MM.1S (cell line): ENCODE results near the gene ZNF66.
"Not testable (repeated sequence)": the region's sequence is repeated elsewhere in the genome, so short reads cannot be mapped to it uniquely, and the experiment has no call there.

ENCODE experiments used
- DNase-seq: peaks from one replicate; pipeline ENCODE4 v3.0.0-alpha.2; 2015
- H2AFZ ChIP-seq: fragments of 300-600 bp; sonication (generic); 2 replicates; pipeline ENCODE4 v1.6.0; 2016; ENCODE audit warnings: antibody characterized with exemption, low read length
- H3F3A ChIP-seq: fragments of 300-600 bp; sonication (generic); 2 replicates; pipeline ENCODE4 v1.6.1; 2016; ENCODE audit warnings: mild to moderate bottlenecking, antibody characterized with exemption, low read length, moderate library complexity, mixed read lengths; ENCODE audit not compliant: insufficient read depth
- H3K27ac ChIP-seq: fragments of 300-600 bp; sonication (generic); 2 replicates; pipeline ENCODE4 v1.5.1; 2016; ENCODE audit warnings: mild to moderate bottlenecking, low read length
- H3K27me3 ChIP-seq: fragments of 300-600 bp; sonication (generic); replicated peaks from 2 replicates; pipeline ENCODE4 v1.6.0; 2016; ENCODE audit warnings: low read length; ENCODE audit not compliant: insufficient read depth
- H3K36me3 ChIP-seq: fragments of 300-600 bp; sonication (generic); replicated peaks from 2 replicates; pipeline ENCODE4 v1.6.1; 2016; ENCODE audit warnings: mild to moderate bottlenecking, low read length, mixed read lengths; ENCODE audit not compliant: insufficient read depth
- H3K4me1 ChIP-seq: fragments of 300-600 bp; sonication (generic); 2 replicates; pipeline ENCODE4 v1.6.1; 2016; ENCODE audit warnings: low read length, mixed read lengths
- H3K4me2 ChIP-seq: fragments of 300-600 bp; sonication (generic); 2 replicates; pipeline ENCODE4 v1.6.0; 2016; ENCODE audit warnings: low read depth, low read length
- H3K4me3 ChIP-seq: fragments of 300-600 bp; sonication (generic); 2 replicates; pipeline ENCODE4 v1.5.1; 2016; ENCODE audit warnings: low read length, mixed read lengths
- H3K79me2 ChIP-seq: fragments of 300-600 bp; sonication (generic); 2 replicates; pipeline ENCODE4 v1.6.1; 2016; ENCODE audit warnings: mixed run types, low read length, mixed read lengths
- H3K9ac ChIP-seq: fragments of 300-600 bp; sonication (generic); 2 replicates; pipeline ENCODE4 v1.6.1; 2016; ENCODE audit warnings: low read length, mixed read lengths
- H3K9me2 ChIP-seq: fragments of 300-600 bp; sonication (generic); replicated peaks from 2 replicates; pipeline ENCODE4 v1.6.1; 2016; ENCODE audit warnings: mild to moderate bottlenecking, low read length, mixed read lengths; ENCODE audit not compliant: insufficient read depth
- H3K9me3 ChIP-seq: fragments of 300-600 bp; sonication (generic); replicated peaks from 2 replicates; pipeline ENCODE4 v1.6.1; 2016; ENCODE audit warnings: mild to moderate bottlenecking, low read length, mixed read lengths; ENCODE audit not compliant: insufficient read depth
- H4K20me1 ChIP-seq: fragments of 300-600 bp; sonication (generic); 2 replicates; pipeline ENCODE4 v1.6.1; 2016; ENCODE audit warnings: mild to moderate bottlenecking, low read length, moderate library complexity, mixed read lengths; ENCODE audit not compliant: insufficient read depth
- CTCF ChIP-seq: fragments of 300-600 bp; sonication (generic); IDR thresholded peaks from 2 replicates; pipeline ENCODE4 v1.5.1; 2016; ENCODE audit warnings: antibody characterized with exemption, low read length, mixed read lengths
- EZH2 ChIP-seq: fragments of 300-600 bp; sonication (generic); optimal IDR thresholded peaks from 2 replicates; pipeline ENCODE3; 2017; ENCODE audit warnings: low read depth, mild to moderate bottlenecking, antibody characterized with exemption, low read length, mixed read lengths
- EZH2phosphoT487 ChIP-seq: fragments of 300-600 bp; sonication (generic); IDR thresholded peaks from 2 replicates; pipeline ENCODE4 v1.6.1; 2018; ENCODE audit warnings: antibody characterized with exemption, low read length

The ZNF66 gene

GRCh38 chr19:20787786-20788185 lies 11.7 kb downstream of the ZNF66 start:
- Histone ChIP-seq H3K9me2 (no peaks in the 10 kb centered on the region), H3K27ac (no peak overlapping the region), H3K9ac (no peak overlapping the region), H3K79me2 (no peaks in the 10 kb centered on the region), H3K36me3 (no peaks in the 10 kb centered on the region), H3K4me2 (no peak overlapping the region), H2AFZ (no peak overlapping the region), H3F3A (no peaks in the 10 kb centered on the region), H3K4me3 (no peak overlapping the region), H4K20me1 (no peaks in the 10 kb centered on the region), H3K27me3 (no peaks in the 10 kb centered on the region), H3K9me3 (no peaks in the 10 kb centered on the region), H3K4me1 (no peaks in the 10 kb centered on the region)
- TF ChIP-seq CTCF (no peak), EZH2phosphoT487 (no peak), EZH2 (no peak)
- no peak for DNase-seq

GRCh38 chr19:20791806-20792205 lies 15.7 kb downstream of the ZNF66 start:
- Histone ChIP-seq H4K20me1 (no peaks in the 10 kb centered on the region), H3K79me2 (no peaks in the 10 kb centered on the region), H3K9me3 (no peaks in the 10 kb centered on the region), H3K4me1 (0 out of 2 replicates have a peak, but pooled peaks cover 3% of the 10 kb centered on the region), H3K4me2 (no peak overlapping the region), H3K27ac (no peak overlapping the region), H3K27me3 (no peaks in the 10 kb centered on the region), H3K4me3 (no peak overlapping the region), H3K36me3 (no peaks in the 10 kb centered on the region), H3K9ac (no peak overlapping the region), H3F3A (peaks cover 5% of the 10 kb centered on the region; the same call in 1 of the 2 replicates), H3K9me2 (no peaks in the 10 kb centered on the region), H2AFZ (no peak overlapping the region)
- no peak for DNase-seq
- TF ChIP-seq CTCF (no peak), EZH2phosphoT487 (no peak), EZH2 (no peak)

GRCh38 chr19:20806311-20807262 lies 30.5 kb downstream of the ZNF66 start:
- not testable (repeated sequence) for H3F3A ChIP-seq, H3K36me3 ChIP-seq, H3K4me2 ChIP-seq, H3K9ac ChIP-seq, H2AFZ ChIP-seq, H4K20me1 ChIP-seq, H3K4me3 ChIP-seq, H3K79me2 ChIP-seq, H3K27ac ChIP-seq, H3K9me2 ChIP-seq, H3K4me1 ChIP-seq, H3K27me3 ChIP-seq, DNase-seq, H3K9me3 ChIP-seq

- Histone ChIP-seq H3K9me3 (no peaks in the 10 kb centered on the region), H4K20me1 (no peaks in the 10 kb centered on the region), H3K27ac (no peak overlapping the region), H3K4me3 (no peak overlapping the region), H3F3A (no peaks in the 10 kb centered on the region), H3K4me1 (no peaks in the 10 kb centered on the region), H3K4me2 (no peak overlapping the region), H2AFZ (no peak overlapping the region), H3K36me3 (no peaks in the 10 kb centered on the region), H3K9me2 (no peaks in the 10 kb centered on the region), H3K79me2 (no peaks in the 10 kb centered on the region), H3K27me3 (no peaks in the 10 kb centered on the region), H3K9ac (no peak overlapping the region)
- TF ChIP-seq EZH2phosphoT487: no peak
- no peak for TF ChIP-seq EZH2
- TF ChIP-seq CTCF: no peak
- DNase-seq: no peak
Observed at GRCh38 chr19:20840371-20840770, 64.3 kb downstream of the ZNF66 start.
